ENCODE data around the gene LTF.

- TF ChIP-seq RXRA (IDR thresholded peaks at IDR 0.05) (no peak), TAF1 (conservative IDR thresholded peaks at IDR 0.05) (no peak), CTCF (IDR thresholded peaks at IDR 0.05; ENCODE audit: low read depth, low read length, missing input control) (no peak), YY1 (IDR thresholded peaks at IDR 0.05) (no peak), FOXA1 (IDR thresholded peaks at IDR 0.05) (no peak), MAX (IDR thresholded peaks at IDR 0.05) (no peak), ATF3 (IDR thresholded peaks at IDR 0.05) (no peak), NR2F2 (IDR thresholded peaks at IDR 0.05) (no peak), HNF4G (IDR thresholded peaks at IDR 0.05) (no peak), SP1 (IDR thresholded peaks at IDR 0.05) (no peak)
Measured at GRCh38 chr3:46433841-46434240, 30.9 kb downstream of the LTF start.
